RPMI7951 (cell line): ENCODE results near the gene SLAMF7. TPM values are rescaled to one million over a fixed set of nuclear protein-coding genes. Genes with fewer than 3 reads are reported as not detected.
"Not testable (repeated sequence)": the region's sequence is repeated elsewhere in the genome, so short reads cannot be mapped to it uniquely, and the experiment has no call there.

Source experiments
- DNase-seq: peaks from one replicate; pipeline ENCODE4 v3.0.0-alpha.2; 2012; ENCODE audit warnings: low read depth
- total RNA-seq: library from RNA; depleted of rRNA; stranded (reverse); fragments of >200 nt; shearing (Covaris generic); gene quantifications from 2 replicates; pipeline ENCODE4 v1.2.3, GENCODE V29; 2014; rRNA removed

The SLAMF7 gene
- total RNA-seq, result not detected in 2 replicates

DNA sequence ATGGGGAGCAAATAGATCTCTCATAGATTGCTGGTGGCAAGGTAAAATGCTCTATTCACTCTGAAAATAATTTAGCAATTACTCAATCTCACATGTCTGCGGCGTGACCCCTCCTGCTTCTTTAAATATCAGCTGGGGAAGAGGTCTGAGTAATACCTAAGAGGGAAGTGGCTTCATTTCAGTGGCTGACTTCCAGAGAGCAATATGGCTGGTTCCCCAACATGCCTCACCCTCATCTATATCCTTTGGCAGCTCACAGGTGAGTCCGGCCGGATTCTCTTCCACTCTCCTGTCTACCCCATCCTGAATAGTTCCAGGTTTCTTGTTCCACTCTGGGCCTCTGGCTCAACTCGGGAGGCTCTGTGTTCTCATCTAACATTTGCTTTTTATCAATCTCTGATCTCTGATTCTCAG is at the start of gene SLAMF7:
Gene SLAMF7 (plus strand): TSS at position 150 of the 414 bp plus-strand sequence. CDS start 55 bp downstream, at position 205.
- peak; percentile 8 for DNase-seq

GRCh38 chr1:160692390-160692789 is 46.7 kb upstream of the SLAMF7 start:
- DNase-seq, result not testable (repeated sequence)

- no peak for DNase-seq
These were observed 36.9 kb upstream of the SLAMF7 start for GRCh38 chr1:160702100-160702499.

GRCh38 chr1:160704250-160704649 is 34.8 kb upstream of the SLAMF7 start:
- no peak for DNase-seq

DNA sequence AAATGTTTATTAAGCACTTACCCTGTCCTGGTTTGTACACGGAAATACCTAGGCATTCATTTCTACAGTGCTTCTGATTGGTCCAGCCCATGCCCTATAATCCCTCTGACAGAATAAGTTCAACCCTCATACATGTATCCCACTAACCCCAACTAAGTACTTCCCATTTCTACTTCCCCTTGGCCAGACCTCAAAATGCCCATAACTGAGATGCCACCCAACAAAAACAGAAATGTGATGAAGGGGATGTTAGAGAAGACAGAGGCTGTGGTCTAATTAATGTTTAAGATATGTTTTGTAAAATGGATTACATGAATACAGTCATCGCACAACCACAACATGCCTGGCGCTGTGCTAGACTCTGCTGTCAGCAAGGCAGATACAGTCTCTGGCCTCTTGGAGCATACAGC is 33.8 kb upstream of the SLAMF7 start:
- not testable (repeated sequence) for DNase-seq

DNA sequence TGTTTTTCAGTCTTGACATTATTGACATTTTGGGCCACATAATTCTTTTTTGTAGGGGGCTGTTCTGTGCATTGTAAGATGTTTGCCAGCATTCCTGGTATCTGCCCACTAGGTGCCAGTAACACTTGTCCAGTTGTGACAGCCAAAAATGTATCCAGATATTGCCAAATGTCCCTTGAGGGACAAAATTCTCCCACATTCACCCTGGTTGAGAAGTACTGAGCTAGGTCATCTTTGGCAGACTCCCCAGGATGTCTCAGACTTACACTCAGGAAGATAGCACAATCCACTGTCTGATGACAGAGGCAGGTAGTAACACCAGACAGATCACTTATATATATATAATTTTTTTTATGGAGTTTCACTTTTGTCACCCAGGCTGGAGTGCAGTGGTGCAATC is 33.3 kb upstream of the SLAMF7 start:
- no peak for DNase-seq

GRCh38 chr1:160706526-160707235 is 32.4 kb upstream of the SLAMF7 start:
- no peak for DNase-seq

- no peak for DNase-seq
These were observed 31.6 kb upstream of the SLAMF7 start for GRCh38 chr1:160707236-160708064.

DNA sequence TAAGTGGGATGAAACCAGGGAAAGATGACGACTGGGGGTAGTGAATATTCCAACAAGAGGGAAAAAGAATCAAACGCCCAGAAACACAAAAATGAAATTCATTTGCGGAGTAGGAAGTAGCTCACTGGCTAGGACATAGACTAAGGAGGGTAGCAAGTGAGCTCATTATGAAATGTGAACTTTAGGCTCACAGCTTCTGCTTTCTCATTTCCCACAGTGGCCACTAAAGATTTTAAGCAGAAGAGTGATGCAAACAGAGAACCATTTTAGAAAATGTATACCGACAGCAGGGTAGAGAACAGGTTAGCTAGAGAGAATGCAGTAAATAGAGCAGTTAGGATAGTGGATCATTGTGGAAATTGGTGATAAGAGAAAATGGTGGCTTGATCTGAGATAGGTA is 30.9 kb upstream of the SLAMF7 start:
- DNase-seq, result no peak

GRCh38 chr1:160708801-160709200 is 30.2 kb upstream of the SLAMF7 start:
- no peak for DNase-seq

GRCh38 chr1:160709715-160710114 is 29.3 kb upstream of the SLAMF7 start:
- no peak for DNase-seq

DNA sequence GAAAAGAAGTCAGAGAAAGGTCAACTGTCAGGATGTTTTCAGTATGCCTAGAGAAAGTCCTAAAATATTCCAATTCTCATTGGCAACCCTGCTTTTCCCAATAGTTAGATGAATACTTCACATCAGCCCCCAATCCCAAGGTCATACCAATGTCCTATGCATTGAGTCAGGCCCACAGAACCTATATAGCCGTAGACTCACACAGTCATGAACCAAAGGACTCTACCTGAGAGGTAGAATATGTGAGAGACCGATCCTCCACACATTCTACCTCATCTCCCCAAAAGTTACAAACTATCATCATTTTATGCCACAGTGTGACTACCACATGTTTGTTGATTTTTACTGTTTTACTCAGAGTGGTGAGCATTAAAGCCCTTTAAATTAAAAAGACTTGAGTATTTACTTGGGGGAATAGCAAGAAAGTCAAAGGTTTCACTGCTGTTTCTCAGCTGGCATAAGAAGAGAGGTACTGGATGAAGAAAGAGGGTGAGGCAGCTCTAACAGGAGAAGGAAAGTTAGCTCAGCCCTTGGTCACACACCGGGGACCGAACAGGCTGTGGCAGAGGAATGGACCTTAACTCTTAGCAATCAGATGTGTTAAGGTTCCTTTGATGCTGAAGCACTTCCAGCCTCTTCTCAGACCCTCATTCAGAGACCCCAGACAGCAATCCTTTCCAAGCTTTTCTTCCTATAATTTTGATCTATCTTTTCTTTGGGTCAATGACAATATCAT is 28.4 kb upstream of the SLAMF7 start:
- no peak for DNase-seq

- no peak for DNase-seq
These were observed 27.8 kb upstream of the SLAMF7 start for GRCh38 chr1:160711276-160711601.

DNA sequence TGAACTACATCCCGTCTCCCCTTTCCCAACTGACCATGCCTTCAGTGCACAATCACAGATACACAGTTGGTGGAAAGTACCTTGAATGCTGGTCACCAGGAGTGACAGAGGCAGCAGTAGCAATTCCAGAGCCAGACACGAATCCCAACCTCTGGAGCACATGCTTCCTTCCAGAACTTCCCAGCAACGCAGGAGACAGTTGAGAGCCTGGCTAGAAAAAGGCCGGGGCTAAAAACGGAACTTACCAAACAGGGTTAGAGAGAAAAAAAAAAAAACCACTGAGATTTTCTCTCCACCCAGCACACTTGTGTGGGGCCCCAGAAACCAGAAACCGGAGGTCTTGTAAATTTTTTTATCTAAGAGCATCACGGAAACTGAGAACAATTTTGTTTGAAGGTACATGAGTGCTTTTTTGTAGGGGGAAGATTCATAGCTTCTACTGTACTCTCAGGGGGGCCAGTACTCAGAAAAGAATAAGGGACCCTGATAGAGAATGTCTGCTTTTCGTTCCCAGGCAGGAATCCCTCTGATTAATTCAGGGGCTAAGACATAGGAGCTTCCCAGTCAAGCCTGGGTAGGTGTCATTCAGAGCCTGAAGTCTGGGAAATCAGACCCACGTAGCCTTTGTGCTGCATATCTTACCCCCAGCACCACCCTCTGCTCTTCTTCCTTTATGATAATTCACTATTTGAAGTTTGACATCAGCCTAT is 27.3 kb upstream of the SLAMF7 start, which contains the start of gene CD48:
Gene CD48 (minus strand): TSS at position 221 of the 710 bp plus-strand sequence. CDS start 59 bp downstream, at position 162.
- DNase-seq, result no peak

GRCh38 chr1:160712525-160713080 is 26.4 kb upstream of the SLAMF7 start:
- DNase-seq, result not testable (repeated sequence)

DNA sequence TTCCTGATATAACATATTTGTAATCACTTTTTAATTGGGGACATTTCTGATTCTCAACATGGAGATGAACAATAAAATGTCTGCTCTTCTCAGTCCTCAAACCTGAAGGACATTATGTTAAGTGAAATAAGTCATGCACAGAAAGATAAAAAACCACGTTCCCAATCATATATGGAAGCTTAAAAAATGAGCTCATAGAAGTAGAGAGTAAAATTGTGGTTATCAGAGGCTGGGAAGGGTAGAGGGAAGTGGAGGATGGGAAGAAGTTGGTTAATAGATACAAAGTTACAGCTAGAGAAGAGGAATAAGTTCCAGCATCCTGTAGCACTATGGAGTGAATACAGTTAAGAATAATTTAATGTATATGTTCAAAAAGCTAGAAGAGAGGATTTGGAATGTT is 25.9 kb upstream of the SLAMF7 start:
- no peak for DNase-seq

- not testable (repeated sequence) for DNase-seq
These were observed 24.9 kb upstream of the SLAMF7 start for GRCh38 chr1:160714034-160714648.

DNA sequence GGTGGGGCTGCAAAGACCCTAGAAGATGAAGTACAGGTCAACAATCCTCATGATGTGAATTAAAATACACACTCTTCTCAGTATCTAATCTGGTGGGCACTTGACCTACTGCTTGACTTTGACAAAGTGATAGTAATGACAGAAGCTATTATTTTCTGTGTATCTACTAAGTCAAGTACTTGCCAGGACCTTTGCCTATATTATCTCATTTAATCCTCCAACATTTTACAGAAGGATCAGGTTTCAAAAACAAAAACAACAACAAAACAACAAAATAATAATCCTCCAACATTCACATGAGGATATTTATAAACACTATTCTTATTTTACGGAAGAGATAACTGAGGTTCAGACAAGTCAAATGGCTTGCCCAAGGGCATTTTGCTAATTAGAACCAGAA is 23.0 kb upstream of the SLAMF7 start:
- DNase-seq, result no peak

DNA sequence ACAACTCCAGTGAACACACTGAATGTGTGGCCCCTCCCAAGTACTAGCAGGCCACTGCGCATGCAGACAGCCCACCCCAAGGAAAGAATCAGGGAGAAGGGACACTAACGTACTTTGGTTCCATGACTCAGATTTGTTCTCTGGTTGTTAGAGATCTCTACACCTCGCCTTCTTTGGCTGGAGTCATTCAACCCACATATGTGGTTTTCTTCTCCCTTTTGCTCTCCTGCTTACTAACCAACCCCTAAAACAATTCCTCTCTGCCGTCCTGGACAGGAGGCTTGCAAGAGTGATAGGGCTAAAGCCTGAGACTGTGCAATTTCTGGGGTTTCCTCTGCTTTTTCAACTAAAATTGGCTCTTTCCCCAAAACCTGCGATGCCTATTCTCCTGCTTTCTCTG is 21.7 kb upstream of the SLAMF7 start:
- no peak for DNase-seq

DNA sequence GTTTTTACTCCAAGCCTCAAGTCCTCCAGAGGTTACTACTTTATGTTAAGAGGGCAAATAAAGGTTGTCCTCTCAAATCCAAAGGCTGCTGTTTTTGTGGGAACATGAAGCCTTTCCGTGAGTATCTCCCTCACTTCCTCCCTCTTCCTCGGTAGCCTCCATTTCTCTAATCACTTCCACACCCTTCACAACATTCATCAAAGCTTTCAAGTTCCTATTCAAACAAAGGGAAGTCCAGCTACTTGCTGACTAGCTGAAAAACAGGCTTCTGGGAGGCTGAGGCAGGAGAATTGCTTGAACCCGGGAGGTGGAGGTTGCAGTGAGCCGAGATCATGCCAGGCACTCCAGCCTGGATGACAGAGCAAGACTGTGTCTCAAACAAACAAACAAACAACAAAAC is 20.8 kb upstream of the SLAMF7 start:
- no peak for DNase-seq
